ENCODE measurements around the gene RPTOR. TPM values are rescaled to one million over a fixed set of nuclear protein-coding genes. Genes with fewer than 3 reads are reported as not detected.

Gene RPTOR
- total RNA-seq, 1 experiment from 2014 or later: 58.0 TPM

GRCh38 chr17:80836971-80837481 is 292.4 kb downstream of the RPTOR start:
- peaks cover 13% of the 10 kb centered on the region for H3K4me1 ChIP-seq (ENCODE audit: control insufficient read depth, insufficient read depth, low read length)
- in situ Hi-C loops (cut with HindIII; ENCODE audit: low pct_unique_long_range_greater_than_20kb, low sequenced_read_pairs) (no loop called here), intact Hi-C loops (cut with micrococcal nuclease; ENCODE audit: unreplicated experiment) (no loop called here)
- no peak overlapping the region for H3K27ac ChIP-seq (ENCODE audit: low read length)
- no peak for TF ChIP-seq CTCF (IDR thresholded peaks at IDR 0.05)
- TF ChIP-seq POLR2AphosphoS5 (IDR thresholded peaks at IDR 0.05; ENCODE audit: low read depth, low read length): no peak
- H3K9me3 ChIP-seq (ENCODE audit: control insufficient read depth, insufficient read depth, low read depth, low read length): no peaks in the 10 kb centered on the region
- no peaks in the 10 kb centered on the region for H3K36me3 ChIP-seq (ENCODE audit: control insufficient read depth, insufficient read depth, low read length)
- H3K4me3 ChIP-seq (ENCODE audit: low read depth in 2 of 2, low read length in 2 of 2): no peak overlapping the region
- BruUV-seq (replicated peaks): no TSS peak
- ChIA-PET CTCF (no interaction called here), POLR2A (no interaction called here)
- DNase-seq (ENCODE audit: low read depth, low spot score): no peak
- no peak for ATAC-seq
- no peaks in the 10 kb centered on the region for H3K27me3 ChIP-seq (ENCODE audit: control insufficient read depth, insufficient read depth, low read length)

GRCh38 chr17:80837711-80838110 is 293.1 kb downstream of the RPTOR start:
- in situ Hi-C loops (cut with HindIII; ENCODE audit: low pct_unique_long_range_greater_than_20kb, low sequenced_read_pairs): no loop called here
- H3K4me3 ChIP-seq (ENCODE audit: low read depth in 2 of 2, low read length in 2 of 2): no peak overlapping the region
- intact Hi-C loops (cut with micrococcal nuclease; ENCODE audit: unreplicated experiment): no loop called here
- H3K27ac ChIP-seq (ENCODE audit: low read length): no peak overlapping the region
- DNase-seq (ENCODE audit: low read depth, low spot score) (no peak), ATAC-seq (no peak)
- peaks cover 9% of the 10 kb centered on the region for H3K4me1 ChIP-seq (ENCODE audit: control insufficient read depth, insufficient read depth, low read length)
- BruUV-seq (replicated peaks): no TSS peak
- no peaks in the 10 kb centered on the region for H3K9me3 ChIP-seq (ENCODE audit: control insufficient read depth, insufficient read depth, low read depth, low read length)
- TF ChIP-seq CTCF (IDR thresholded peaks at IDR 0.05): no peak
- H3K27me3 ChIP-seq (ENCODE audit: control insufficient read depth, insufficient read depth, low read length): no peaks in the 10 kb centered on the region
- no peaks in the 10 kb centered on the region for H3K36me3 ChIP-seq (ENCODE audit: control insufficient read depth, insufficient read depth, low read length)
- ChIA-PET CTCF (no interaction called here), POLR2A (no interaction called here)

- Histone ChIP-seq H3K36me3 (ENCODE audit: control insufficient read depth, insufficient read depth, low read length) (no peaks in the 10 kb centered on the region), H3K4me3 (ENCODE audit: low read depth in 2 of 2, low read length in 2 of 2) (no peak overlapping the region), H3K9me3 (ENCODE audit: control insufficient read depth, insufficient read depth, low read depth, low read length) (no peaks in the 10 kb centered on the region), H3K27ac (ENCODE audit: low read length) (no peak overlapping the region), H3K4me1 (ENCODE audit: control insufficient read depth, insufficient read depth, low read length) (peaks cover 1% of the 10 kb centered on the region; the same call in 1 of the 2 replicates), H3K27me3 (ENCODE audit: control insufficient read depth, insufficient read depth, low read length) (no peaks in the 10 kb centered on the region)
- ATAC-seq: no peak
- in situ Hi-C loops (cut with HindIII; ENCODE audit: low pct_unique_long_range_greater_than_20kb, low sequenced_read_pairs): no loop called here
- BruUV-seq (replicated peaks): no TSS peak
- DNase-seq (ENCODE audit: low read depth, low spot score): no peak
- ChIA-PET POLR2A (no interaction called here), CTCF (no interaction called here)
- TF ChIP-seq CTCF (IDR thresholded peaks at IDR 0.05) (no peak), TCF7L2 (IDR thresholded peaks at IDR 0.05; ENCODE audit: low read depth, low read length) (no peak), POLR2AphosphoS5 (IDR thresholded peaks at IDR 0.05; ENCODE audit: low read depth, low read length) (no peak), SIN3A (IDR thresholded peaks at IDR 0.05; ENCODE audit: borderline replicate concordance, insufficient read depth, low read depth, low read length) (no peak)
- intact Hi-C loops (cut with micrococcal nuclease; ENCODE audit: unreplicated experiment): no loop called here
These were observed 293.8 kb downstream of the RPTOR start for GRCh38 chr17:80838311-80839025.
